Chondrocyte (in vitro differentiated cells): ENCODE measurements around the gene ZNF654. TPM values are rescaled to one million over a fixed set of nuclear protein-coding genes. Genes with fewer than 3 reads are reported as not detected.

Experiments used
- DNase-seq: peaks from one replicate; pipeline ENCODE4 v3.0.0; 2021; ENCODE audit warnings: mixed read lengths, low spot score
- H3K27ac Mint-ChIP-seq: one replicate; pipeline ENCODE4 v1.8.0; 2021; ENCODE audit warnings: mild to moderate bottlenecking, moderate library complexity, mixed read lengths; ENCODE audit not compliant: unreplicated experiment
- H3K27me3 Mint-ChIP-seq: 2 replicates; pipeline ENCODE4 v1.8.0; 2021; ENCODE audit warnings: low read depth, mixed read lengths
- H3K36me3 Mint-ChIP-seq: 2 replicates; pipeline ENCODE4 v1.8.0; 2021; ENCODE audit warnings: low read depth, mixed read lengths
- H3K4me1 Mint-ChIP-seq: 2 replicates; pipeline ENCODE4 v1.8.0; 2021; ENCODE audit warnings: low read depth, mild to moderate bottlenecking, mixed read lengths
- H3K4me3 Mint-ChIP-seq: one replicate; pipeline ENCODE4 v1.8.0; 2021; ENCODE audit warnings: mild to moderate bottlenecking, moderate library complexity, mixed read lengths; ENCODE audit not compliant: unreplicated experiment
- H3K9me3 Mint-ChIP-seq: 2 replicates; pipeline ENCODE4 v1.8.0; 2021; ENCODE audit warnings: low read depth, mixed read lengths
- CTCF ChIP-seq: fragments of 200-600 bp; sonication (generic); IDR thresholded peaks from 2 replicates; pipeline ENCODE4 v1.5.0; 2021; ENCODE audit warnings: antibody characterized with exemption, mild to moderate bottlenecking, moderate library complexity
- total RNA-seq: library from RNA; stranded (reverse); gene quantifications from 3 replicates; pipeline ENCODE4 v1.2.1, GENCODE V29; 2021

The ZNF654 gene
- total RNA-seq, 1 donor from 2014 or later, result 11.7 TPM

- Mint-ChIP-seq H3K27ac (no peak overlapping the region), H3K4me3 (no peak overlapping the region), H3K9me3 (peaks cover 20% of the 10 kb centered on the region), H3K4me1 (peaks cover 5% of the 10 kb centered on the region), H3K27me3 (peaks cover 14% of the 10 kb centered on the region), H3K36me3 (no peaks in the 10 kb centered on the region)
- peak; percentile 7 for TF ChIP-seq CTCF
- no peak for DNase-seq
These were observed 129.4 kb downstream of the ZNF654 start for GRCh38 chr3:88188436-88188835.

- H3K4me3 Mint-ChIP-seq, result no peak overlapping the region
These were observed 130.3 kb downstream of the ZNF654 start for GRCh38 chr3:88189361-88189810.

GRCh38 chr3:88191872-88192409 lies 132.9 kb downstream of the ZNF654 start:
- H3K36me3 Mint-ChIP-seq, result no peaks in the 10 kb centered on the region
- no peak overlapping the region for H3K27ac Mint-ChIP-seq
- no peak for TF ChIP-seq CTCF
- peaks cover 3% of the 10 kb centered on the region for H3K9me3 Mint-ChIP-seq
- H3K4me1 Mint-ChIP-seq, result peaks cover 8% of the 10 kb centered on the region
- no peak overlapping the region for H3K4me3 Mint-ChIP-seq
- DNase-seq, result no peak
- peaks cover 2% of the 10 kb centered on the region for H3K27me3 Mint-ChIP-seq

More at GRCh38 chr3:88189361-88189810, 130.3 kb downstream of the ZNF654 start:
- no peak for TF ChIP-seq CTCF
- H3K27me3 Mint-ChIP-seq, result peaks cover 9% of the 10 kb centered on the region
- peaks cover 5% of the 10 kb centered on the region for H3K4me1 Mint-ChIP-seq
- H3K9me3 Mint-ChIP-seq, result peaks cover 15% of the 10 kb centered on the region
- DNase-seq, result no peak
- no peaks in the 10 kb centered on the region for H3K36me3 Mint-ChIP-seq
- H3K27ac Mint-ChIP-seq, result no peak overlapping the region

- no peaks in the 10 kb centered on the region for H3K9me3 Mint-ChIP-seq
- no peak overlapping the region for H3K27ac Mint-ChIP-seq
- H3K36me3 Mint-ChIP-seq, result no peaks in the 10 kb centered on the region
- DNase-seq, result no peak
- H3K27me3 Mint-ChIP-seq, result peaks cover 2% of the 10 kb centered on the region
- no peak for TF ChIP-seq CTCF
- no peak overlapping the region for H3K4me3 Mint-ChIP-seq
- H3K4me1 Mint-ChIP-seq, result peaks cover 10% of the 10 kb centered on the region
These were observed 133.6 kb downstream of the ZNF654 start for GRCh38 chr3:88192631-88193030.

Other genes starting within 250 kb of the ZNF654 start
- gene CGGBP1, start 250 bp upstream of the ZNF654 start, total RNA-seq, result 67.8 to 69.7 TPM (median 67.8 TPM) in 3 replicates
- 25.4 to 28.6 TPM (median 27.0 TPM) in 3 replicates for gene C3orf38, start 90.7 kb downstream of the ZNF654 start, total RNA-seq